Endometrial microvascular endothelial cells (primary cell): ENCODE data around the gene SKIDA1. TPM values are rescaled to one million over a fixed set of nuclear protein-coding genes. Genes with fewer than 3 reads are reported as not detected.

Source experiments
- in situ Hi-C: cut with HindIII; loops from 2 replicates; pipeline ENCODE4 v1.10.0; 2017; ENCODE audit warnings: low sequenced_read_pairs, low pct_unique_long_range_greater_than_20kb; ENCODE audit errors: inconsistent ontology term
- total RNA-seq: library from RNA; depleted of rRNA; stranded (reverse); fragments of >200 nt; gene quantifications from one replicate; pipeline ENCODE4 v1.2.3, GENCODE V29; 2015; ENCODE audit errors: inconsistent ontology term

SKIDA1 gene
- total RNA-seq, 1 donor from 2014 or later: 0.19 TPM

GRCh38 chr10:21518641-21519396 lies 6.7 kb downstream of the SKIDA1 start:
- in situ Hi-C loops: loop anchor here (25.0 kb wide), 1 partner anchor 182 kb away; no protein-coding TSS in a partner anchor

DNA sequence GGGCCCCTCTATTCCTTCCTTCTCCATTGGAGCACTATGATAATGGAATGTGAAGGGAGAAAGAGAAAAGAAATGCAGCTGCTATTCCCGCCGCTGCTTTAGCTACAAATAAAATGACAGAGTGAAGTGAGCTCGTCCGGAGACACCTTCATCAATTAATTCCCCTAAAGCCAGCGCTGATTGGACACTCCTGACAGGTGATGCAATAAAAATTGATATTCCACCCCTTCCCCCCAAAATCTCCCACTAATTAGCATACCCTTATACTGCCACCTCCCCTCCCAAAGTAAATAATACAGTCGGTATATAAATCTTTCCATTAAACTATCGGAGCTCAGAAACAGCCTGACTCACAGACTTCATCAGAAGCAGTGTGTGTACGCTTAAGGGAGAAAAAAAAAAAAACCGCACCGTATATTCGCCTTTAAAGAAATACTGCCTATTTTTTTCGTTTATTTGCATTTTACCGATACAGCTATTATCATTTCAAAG lies 7.3 kb downstream of the SKIDA1 start:
- in situ Hi-C loops: loop anchor here (25.0 kb wide), 1 partner anchor 181 kb away; no protein-coding TSS in a partner anchor

GRCh38 chr10:21517134-21518031 lies 8.1 kb downstream of the SKIDA1 start:
- in situ Hi-C loops: loop anchor here (25.0 kb wide), 1 partner anchor 180 kb away; no protein-coding TSS in a partner anchor

DNA sequence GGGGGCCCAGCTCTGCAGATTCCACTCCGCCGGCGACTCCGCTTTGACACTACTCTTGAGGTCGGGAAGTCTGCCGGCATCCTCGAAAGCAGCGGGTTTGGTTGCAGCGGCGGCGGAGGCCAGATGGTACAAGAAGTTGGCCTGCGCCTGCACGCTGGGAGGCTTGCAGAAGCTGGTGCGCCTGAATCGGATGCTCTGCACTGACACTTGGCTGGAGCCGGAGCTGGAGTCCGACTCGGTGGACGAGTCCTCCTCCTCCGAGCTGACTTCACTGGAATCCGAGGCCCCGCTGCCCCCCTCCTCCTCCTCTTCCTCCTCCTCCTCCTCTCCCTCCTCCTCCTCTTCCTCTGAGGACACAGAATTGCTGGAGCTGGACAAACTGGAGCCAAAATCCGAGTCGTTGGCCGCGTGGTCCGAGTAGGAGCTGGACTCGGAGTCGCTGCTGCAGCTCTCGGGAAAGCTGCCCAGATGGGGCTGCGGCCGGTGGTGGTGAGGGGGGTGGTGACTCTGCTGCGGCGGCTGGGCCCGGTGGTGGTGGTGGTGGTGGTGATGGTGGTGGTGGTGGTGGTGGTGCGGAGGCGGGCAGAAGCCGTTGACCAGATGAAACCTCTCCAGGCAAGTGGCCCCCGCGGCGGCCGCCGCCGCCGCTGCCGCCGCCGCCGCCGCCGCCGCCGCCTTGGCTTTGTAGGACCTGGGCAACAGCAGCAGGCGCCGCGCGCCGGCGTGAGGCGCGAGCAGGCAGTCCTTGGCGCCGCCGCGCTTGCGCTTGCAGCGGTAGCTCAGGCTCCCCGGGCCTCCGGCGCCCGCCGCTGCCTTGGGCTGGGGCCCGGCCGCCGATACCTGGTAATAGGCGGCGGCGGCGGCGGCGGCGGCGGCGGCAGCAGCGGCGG lies 9.0 kb downstream of the SKIDA1 start:
- in situ Hi-C loops: loop anchor here (25.0 kb wide), 1 partner anchor 179 kb away; no protein-coding TSS in a partner anchor

GRCh38 chr10:21515361-21516241 lies 9.9 kb downstream of the SKIDA1 start:
- in situ Hi-C loops: loop anchor here (25.0 kb wide), 1 partner anchor 178 kb away; no protein-coding TSS in a partner anchor

GRCh38 chr10:21514818-21515351 lies 10.6 kb downstream of the SKIDA1 start:
- in situ Hi-C loops: loop anchor here (25.0 kb wide), 1 partner anchor 178 kb away; no protein-coding TSS in a partner anchor

DNA sequence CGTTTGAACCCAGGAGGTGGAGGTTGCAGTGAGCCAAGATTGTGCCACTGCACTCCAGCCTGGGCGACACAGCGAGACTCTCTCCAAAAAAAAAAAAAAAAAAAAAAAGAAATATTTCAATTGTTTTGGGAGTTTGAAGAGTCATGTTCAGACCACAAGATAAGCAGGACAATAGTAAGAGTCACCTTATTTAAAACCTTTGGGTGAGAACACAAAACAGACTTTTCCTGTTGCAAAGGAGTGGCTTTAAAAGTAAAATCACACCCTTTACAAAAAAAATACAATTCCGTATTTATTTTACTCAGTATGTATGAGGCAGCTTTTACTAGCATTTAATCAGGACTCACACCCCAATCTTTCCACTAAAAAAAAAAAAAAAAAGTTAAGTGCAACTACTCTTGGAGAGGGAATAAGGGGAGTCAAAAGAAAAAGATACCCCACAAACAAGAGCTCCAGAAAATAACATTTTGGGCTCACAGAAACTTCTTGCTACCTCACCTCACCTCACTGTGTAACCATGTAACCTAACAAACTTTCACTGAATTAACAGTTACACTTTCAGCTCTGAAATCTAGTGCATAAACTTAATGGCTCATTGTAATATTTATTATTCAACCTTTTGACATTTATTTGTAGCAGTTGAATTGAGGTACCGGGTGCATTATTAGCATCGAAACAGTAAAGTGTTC lies 11.2 kb downstream of the SKIDA1 start:
- in situ Hi-C loops: loop anchor here (25.0 kb wide), 1 partner anchor 177 kb away; no protein-coding TSS in a partner anchor

- in situ Hi-C loops: loop anchor here (25.0 kb wide), 1 partner anchor 176 kb away; no protein-coding TSS in a partner anchor
Observed at GRCh38 chr10:21513405-21513788, 12.1 kb downstream of the SKIDA1 start.

- in situ Hi-C loops: loop anchor here (25.0 kb wide), 1 partner anchor 175 kb away; no protein-coding TSS in a partner anchor
Observed at GRCh38 chr10:21512573-21513404, 12.7 kb downstream of the SKIDA1 start.

- in situ Hi-C loops: loop anchor here (25.0 kb wide), 1 partner anchor 175 kb away; no protein-coding TSS in a partner anchor
Observed at GRCh38 chr10:21511946-21512572, 13.4 kb downstream of the SKIDA1 start.

DNA sequence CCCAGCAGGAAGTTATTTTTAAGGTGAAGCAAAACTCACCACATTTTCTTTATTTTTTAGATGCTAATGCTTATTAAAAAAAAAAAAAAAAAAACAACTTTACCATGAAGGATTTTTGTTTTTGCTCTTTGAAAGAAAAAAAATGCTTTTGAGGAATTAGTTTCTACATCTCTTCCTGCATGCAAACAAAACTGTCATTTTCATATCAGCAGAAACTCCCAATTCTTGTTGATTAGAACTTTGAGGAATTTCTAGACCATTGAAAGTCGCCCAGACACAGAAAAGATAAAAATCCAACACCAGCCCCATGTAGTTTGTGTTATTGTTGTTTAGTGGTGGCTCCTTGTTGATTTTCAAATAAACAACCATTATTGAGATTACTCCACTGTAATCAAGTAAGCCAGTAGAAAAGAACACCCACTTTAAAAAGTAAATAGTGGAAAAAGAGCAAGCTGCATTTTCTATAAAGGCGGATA lies 14.3 kb downstream of the SKIDA1 start:
- in situ Hi-C loops: loop anchor here (25.0 kb wide), 1 partner anchor 174 kb away; no protein-coding TSS in a partner anchor

GRCh38 chr10:21510241-21511094 lies 15.0 kb downstream of the SKIDA1 start:
- in situ Hi-C loops: loop anchor here (25.0 kb wide), 1 partner anchor 173 kb away; no protein-coding TSS in a partner anchor

- in situ Hi-C loops: loop anchor here (25.0 kb wide), 1 partner anchor 172 kb away; no protein-coding TSS in a partner anchor
Observed at GRCh38 chr10:21509341-21510240, 15.9 kb downstream of the SKIDA1 start.
